IMR-90 (cell line): ENCODE measurements around the gene MNAT1. TPM values are rescaled to one million over a fixed set of nuclear protein-coding genes. Genes with fewer than 3 reads are reported as not detected.

Experiments used
- ATAC-seq: fragments of 200-7000 bp; cut with Tn5 transposase; 2 replicates; pipeline ENCODE4 v1.9.1; 2020; ENCODE audit warnings: low read depth, mild to moderate bottlenecking, moderate library complexity
- BruUV-seq: library from RNA; stranded (reverse); fragments of 400-500 nt; replicated peaks from 2 replicates; lab custom pipeline; 2021; lab: Mats Ljungman, UMichigan
- CTCF ChIA-PET: fragments of 300-600 bp; formaldehyde crosslinking; extraction: SDS; loops from one replicate; lab custom pipeline; 2021; ENCODE audit warnings: antibody characterized with exemption; lab: Yijun Ruan, JAX
- POLR2A ChIA-PET: fragments of 300-600 bp; sonication (Branson Sonifier 250); formaldehyde crosslinking; loops from one replicate; lab custom pipeline; 2022; ENCODE audit warnings: antibody characterized with exemption; ENCODE audit not compliant: unreplicated experiment; lab: Charles Lee
- DNase-seq: peaks from one replicate; pipeline ENCODE4 v3.0.0; 2013
- H2AFZ ChIP-seq: replicated peaks from 2 replicates; pipeline ENCODE3; 2013; ENCODE audit warnings: low read length, mild to moderate bottlenecking; ENCODE audit not compliant: poor library complexity
- H2AK5ac ChIP-seq: 2 replicates; pipeline ENCODE4 v1.6.1; 2013; ENCODE audit warnings: low read depth, low read length, inconsistent platforms
- H2AK9ac ChIP-seq: replicated peaks from 2 replicates; pipeline ENCODE3; 2013; ENCODE audit warnings: mild to moderate bottlenecking, low read depth, low read length, moderate library complexity; ENCODE audit not compliant: poor library complexity
- H2BK120ac ChIP-seq: 2 replicates; pipeline ENCODE4 v1.6.1; 2013; ENCODE audit warnings: low read depth, low read length, inconsistent platforms
- H2BK15ac ChIP-seq: 3 replicates; pipeline ENCODE4 v1.6.1; 2013; ENCODE audit warnings: low read depth, low read length, inconsistent platforms
- H2BK20ac ChIP-seq: 2 replicates; pipeline ENCODE4 v1.6.1; 2013; ENCODE audit warnings: low read depth, mild to moderate bottlenecking, inconsistent platforms, low read length, moderate library complexity
- H2BK5ac ChIP-seq: 2 replicates; pipeline ENCODE4 v1.6.1; 2013; ENCODE audit warnings: mild to moderate bottlenecking, low read depth, low read length, inconsistent platforms; ENCODE audit not compliant: poor library complexity, severe bottlenecking
- H3K14ac ChIP-seq: replicated peaks from 2 replicates; pipeline ENCODE4 v1.6.1; 2013; ENCODE audit warnings: low read depth, low read length, inconsistent platforms
- H3K18ac ChIP-seq: 2 replicates; pipeline ENCODE4 v1.6.1; 2013; ENCODE audit warnings: low read depth, low read length, control low read depth
- H3K23ac ChIP-seq: 2 replicates; pipeline ENCODE4 v1.6.1; 2013; ENCODE audit warnings: low read depth, low read length, inconsistent platforms
- H3K27ac ChIP-seq: 2 replicates; pipeline ENCODE4 v1.5.1; 2013; ENCODE audit warnings: mild to moderate bottlenecking, control low read depth, low read length; ENCODE audit not compliant: insufficient read depth
- H3K27me3 ChIP-seq: 2 replicates; pipeline ENCODE4 v1.6.1; 2013; ENCODE audit warnings: low read length; ENCODE audit not compliant: control insufficient read depth, insufficient read depth
- H3K36me3 ChIP-seq: 2 replicates; pipeline ENCODE4 v1.6.1; 2013; ENCODE audit warnings: low read length, mixed read lengths; ENCODE audit not compliant: control insufficient read depth, insufficient read depth
- H3K4ac ChIP-seq: 2 replicates; pipeline ENCODE4 v1.6.1; 2013; ENCODE audit warnings: low read depth, low read length, inconsistent platforms
- H3K4me1 ChIP-seq: 2 replicates; pipeline ENCODE4 v1.6.1; 2013; ENCODE audit warnings: low read length, mixed read lengths; ENCODE audit not compliant: control insufficient read depth, insufficient read depth
- H3K4me2 ChIP-seq: 2 replicates; pipeline ENCODE4 v1.6.1; 2013; ENCODE audit warnings: low read depth, mild to moderate bottlenecking, control low read depth, low read length, moderate library complexity
- H3K4me3 ChIP-seq: 2 replicates; pipeline ENCODE4 v1.5.1; 2013; ENCODE audit warnings: low read depth, mild to moderate bottlenecking, control low read depth, low read length, moderate library complexity; ENCODE audit not compliant: insufficient read depth
- H3K56ac ChIP-seq: 2 replicates; pipeline ENCODE4 v1.6.1; 2013; ENCODE audit warnings: low read length, inconsistent platforms; ENCODE audit not compliant: insufficient read depth; ENCODE audit errors: extremely low read depth
- H3K79me1 ChIP-seq, 2 experiments: 2 replicates each; pipeline ENCODE4 v1.6.1; 2013; ENCODE audit warnings: low read length in 2 of 2, inconsistent platforms in 1 of 2, low read depth in 1 of 2
- H3K9ac ChIP-seq: 2 replicates; pipeline ENCODE4 v1.6.1; 2013; ENCODE audit warnings: low read depth, low read length, control low read depth
- H3K9me1 ChIP-seq: 2 replicates; pipeline ENCODE4 v1.6.1; 2013; ENCODE audit warnings: low read length, inconsistent platforms; ENCODE audit not compliant: insufficient read depth
- H3K9me3 ChIP-seq: 2 replicates; pipeline ENCODE4 v1.6.1; 2013; ENCODE audit warnings: low read length; ENCODE audit not compliant: control insufficient read depth, insufficient read depth
- H4K20me1 ChIP-seq: 2 replicates; pipeline ENCODE4 v1.6.1; 2013; ENCODE audit warnings: low read length, inconsistent platforms; ENCODE audit not compliant: insufficient read depth
- H4K5ac ChIP-seq: 2 replicates; pipeline ENCODE4 v1.6.1; 2013; ENCODE audit warnings: mild to moderate bottlenecking, low read depth, low read length, control low read depth
- H4K8ac ChIP-seq, 2 experiments: 2 replicates each; pipeline ENCODE4 v1.6.1; 2013; ENCODE audit warnings: low read depth in 2 of 2, low read length in 2 of 2, control low read depth in 1 of 2, inconsistent platforms in 1 of 2
- H4K91ac ChIP-seq: 2 replicates; pipeline ENCODE4 v1.6.1; 2013; ENCODE audit warnings: low read depth, low read length, inconsistent platforms; ENCODE audit not compliant: insufficient read depth
- BHLHE40 ChIP-seq: fragments of 150-350 bp; IDR thresholded peaks from 2 replicates; pipeline ENCODE4 v1.6.1; 2016; ENCODE audit warnings: mild to moderate bottlenecking, low read depth, low read length
- CEBPB ChIP-seq: IDR thresholded peaks from 2 replicates; pipeline ENCODE4 v1.6.1; 2012; ENCODE audit warnings: low read depth, low read length, improper control_type of control experiment
- CHD1 ChIP-seq: IDR thresholded peaks from 2 replicates; pipeline ENCODE4 v1.6.1; 2012; ENCODE audit warnings: low read depth, low read length, improper control_type of control experiment
- CTCF ChIP-seq: conservative IDR thresholded peaks from 2 replicates; pipeline ENCODE4 v1.5.1; 2012; ENCODE audit warnings: mild to moderate bottlenecking, low read depth, low read length, improper control_type of control experiment
- FOS ChIP-seq: fragments of 150-350 bp; IDR thresholded peaks from 2 replicates; pipeline ENCODE4 v1.6.1; 2016; ENCODE audit warnings: low read depth, low read length
- MAFK ChIP-seq: IDR thresholded peaks from 2 replicates; pipeline ENCODE4 v1.6.1; 2012; ENCODE audit warnings: low read depth, low read length, improper control_type of control experiment
- MAZ ChIP-seq: IDR thresholded peaks from 2 replicates; pipeline ENCODE4 v1.6.1; 2012; ENCODE audit warnings: low read depth, mild to moderate bottlenecking, low read length, improper control_type of control experiment, moderate library complexity, borderline replicate concordance
- MXI1 ChIP-seq: IDR thresholded peaks from 2 replicates; pipeline ENCODE4 v1.6.1; 2012; ENCODE audit warnings: low read depth, mild to moderate bottlenecking, low read length, moderate library complexity, borderline replicate concordance
- NFE2L2 ChIP-seq: fragments of 150-350 bp; IDR thresholded peaks from 2 replicates; pipeline ENCODE4 v1.6.1; 2016; ENCODE audit warnings: low read depth, mild to moderate bottlenecking, low read length
- POLR2A ChIP-seq: IDR thresholded peaks from 2 replicates; pipeline ENCODE4 v1.6.1; 2012; ENCODE audit warnings: mild to moderate bottlenecking, low read depth, low read length
- RAD21 ChIP-seq: IDR thresholded peaks from 2 replicates; pipeline ENCODE4 v1.6.1; 2012; ENCODE audit warnings: low read length, improper control_type of control experiment
- RCOR1 ChIP-seq: IDR thresholded peaks from 2 replicates; pipeline ENCODE4 v1.6.1; 2012; ENCODE audit warnings: mild to moderate bottlenecking, low read length, improper control_type of control experiment; ENCODE audit not compliant: insufficient replicate concordance
- RFX5 ChIP-seq: IDR thresholded peaks from 2 replicates; pipeline ENCODE4 v1.8.0; 2012; ENCODE audit warnings: low read depth, mild to moderate bottlenecking, low read length, moderate library complexity
- SMC3 ChIP-seq: fragments of 150-350 bp; IDR thresholded peaks from 2 replicates; pipeline ENCODE4 v1.6.1; 2016; ENCODE audit warnings: low read depth, mild to moderate bottlenecking, antibody characterized with exemption, low read length, moderate library complexity
- USF2 ChIP-seq: fragments of 150-350 bp; IDR thresholded peaks from 2 replicates; pipeline ENCODE4 v1.6.1; 2017; ENCODE audit warnings: mild to moderate bottlenecking, antibody characterized with exemption, low read length, low read depth
- whole genome bisulfite sequencing, 2 experiments: methylation state at CpG; one replicate each; pipeline versions ENCODE4 v1.1.5 to v1.1.7; 2013; ENCODE audit warnings: missing lambda C conversion rate in 2 of 2; ENCODE audit not compliant: insufficient read length in 1 of 2; ENCODE audit errors: extremely low coverage in 2 of 2; 5-methylcytosine and 5-hydroxymethylcytosine counted together
- dilution Hi-C: fragments of 300-500 bp; cut with HindIII; formaldehyde crosslinking; loops from one replicate; pipeline ENCODE4 v1.14.3; 2018; ENCODE audit warnings: low sequenced_read_pairs; ENCODE audit not compliant: unreplicated experiment
- in situ Hi-C: fragments of 300-500 bp; cut with MboI; formaldehyde crosslinking; loops from 3 replicates; pipeline ENCODE4 v1.14.3; 2019; ENCODE audit warnings: low sequenced_read_pairs, inconsistent platforms, mixed read lengths
- intact Hi-C: fragments of 100-400 bp; cut with micrococcal nuclease; formaldehyde crosslinking; loops from 2 replicates; pipeline ENCODE4 v1.10.0; 2022
- polyA plus RNA-seq, 3 experiments: library from polyadenylated mRNA; depleted of rRNA; stranded (reverse); fragments of >200 nt; gene quantifications; 2 replicates each; pipeline ENCODE4 v1.2.3, GENCODE V29; 2012; ENCODE audit warnings: low replicate concordance in 1 of 3
- total RNA-seq: library from RNA; depleted of rRNA; stranded (reverse); fragments of >200 nt; gene quantifications from 2 replicates; pipeline ENCODE4 v1.2.3, GENCODE V29; 2012
- TF ChIP-seq, protein P1 (sequence below): fragments of 150-350 bp; IDR thresholded peaks from 2 replicates; pipeline ENCODE4 v1.6.1; 2016; ENCODE audit warnings: low read depth, mild to moderate bottlenecking, low read length, moderate library complexity, borderline replicate concordance

The MNAT1 gene
- total and polyA plus RNA-seq, 2 of the 4 experiments (the other 2 are of a cell fraction): 48.2 to 53.0 TPM

DNA sequence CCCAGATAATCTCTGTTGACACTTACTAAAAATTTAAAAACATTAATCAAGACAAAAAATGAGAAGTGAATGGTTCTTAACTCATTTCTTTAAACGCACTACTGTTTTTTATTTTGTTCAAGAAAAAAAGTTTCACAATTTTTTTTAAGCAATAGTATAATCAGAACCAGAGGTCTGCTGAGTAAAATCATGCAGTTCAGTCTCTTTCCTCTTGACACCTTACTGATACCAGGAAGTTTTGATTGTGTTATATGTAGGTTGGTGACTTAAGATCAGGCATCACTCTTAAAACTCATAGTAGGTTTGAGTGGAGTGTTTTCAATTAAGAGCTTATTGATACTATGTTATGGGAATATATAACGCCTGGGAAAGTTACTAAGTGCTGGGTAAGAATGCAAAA, 125.0 kb downstream of the MNAT1 start:
- Histone ChIP-seq H2BK5ac (no peak overlapping the region), H3K36me3 (peaks cover 8% of the 10 kb centered on the region; the same call in 1 of the 2 replicates), H3K4ac (no peak overlapping the region), H4K8ac (no peak overlapping the region), H3K27me3 (no peaks in the 10 kb centered on the region), H4K20me1 (no peaks in the 10 kb centered on the region), H3K4me1 (peaks cover 2% of the 10 kb centered on the region; the same call in 1 of the 2 replicates), H2AFZ (no peak overlapping the region), H4K5ac (no peak overlapping the region), H2AK5ac (no peak overlapping the region), H3K18ac (no peak overlapping the region), H3K79me1 (peaks cover 7 to 16% of the 10 kb centered on the region in 2 experiments; a peak in 3 of 4 replicates), H2BK15ac (no peak overlapping the region), H2BK120ac (no peak overlapping the region), H3K4me2 (no peak overlapping the region), H3K23ac (no peak overlapping the region), H4K91ac (no peak overlapping the region), H2AK9ac (no peak overlapping the region), H2BK20ac (no peak overlapping the region), H3K4me3 (no peak overlapping the region), H3K56ac (no peak overlapping the region), H3K9ac (no peak overlapping the region), H3K9me1 (no peaks in the 10 kb centered on the region), H3K9me3 (no peaks in the 10 kb centered on the region), H3K27ac (no peak overlapping the region), H3K14ac (no peak overlapping the region)
- ATAC-seq: no peak
- no TSS peak for BruUV-seq
- TF ChIP-seq POLR2A (no peak), MXI1 (no peak), CEBPB (no peak), RCOR1 (no peak), USF2 (no peak), RAD21 (no peak), CHD1 (no peak), NFE2L2 (no peak), SMC3 (no peak), RFX5 (no peak), CTCF (no peak), FOS (no peak), MAZ (no peak), BHLHE40 (no peak), MAFK (no peak)
- TF ChIP-seq, protein P1, sequence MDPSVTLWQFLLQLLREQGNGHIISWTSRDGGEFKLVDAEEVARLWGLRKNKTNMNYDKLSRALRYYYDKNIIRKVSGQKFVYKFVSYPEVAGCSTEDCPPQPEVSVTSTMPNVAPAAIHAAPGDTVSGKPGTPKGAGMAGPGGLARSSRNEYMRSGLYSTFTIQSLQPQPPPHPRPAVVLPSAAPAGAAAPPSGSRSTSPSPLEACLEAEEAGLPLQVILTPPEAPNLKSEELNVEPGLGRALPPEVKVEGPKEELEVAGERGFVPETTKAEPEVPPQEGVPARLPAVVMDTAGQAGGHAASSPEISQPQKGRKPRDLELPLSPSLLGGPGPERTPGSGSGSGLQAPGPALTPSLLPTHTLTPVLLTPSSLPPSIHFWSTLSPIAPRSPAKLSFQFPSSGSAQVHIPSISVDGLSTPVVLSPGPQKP: no peak
- no peak for DNase-seq
- intact Hi-C loops (no loop called here), in situ Hi-C loops (no loop called here), dilution Hi-C loops (no loop called here)
- WGBS, 2 experiments: no CpG with 5 or more reads among the region's 2 CpGs
- ChIA-PET CTCF (no interaction called here), POLR2A (no interaction called here)
